Coronary artery (tissue), 2 donors: ENCODE results near the gene TYMP.

Experiments
- DNase-seq: peaks from one replicate; pipeline ENCODE4 v3.0.0-alpha.2; 2017; ENCODE audit warnings: low spot score
- H3K27ac ChIP-seq, 2 donors: fragments of 200-600 bp; sonication (generic); one replicate each; pipeline ENCODE4 v1.5.1; 2016 to 2019
- H3K4me3 ChIP-seq: fragments of 200-600 bp; sonication (generic); 2 replicates; pipeline ENCODE4 v1.5.1; 2016; ENCODE audit warnings: mild to moderate bottlenecking, moderate library complexity
- TF ChIP-seq, protein P1 (sequence below): fragments of 200-600 bp; sonication (generic); IDR thresholded peaks from one replicate; pipeline ENCODE4 v1.5.1; 2019; ENCODE audit warnings: antibody characterized with exemption

Gene TYMP

DNA sequence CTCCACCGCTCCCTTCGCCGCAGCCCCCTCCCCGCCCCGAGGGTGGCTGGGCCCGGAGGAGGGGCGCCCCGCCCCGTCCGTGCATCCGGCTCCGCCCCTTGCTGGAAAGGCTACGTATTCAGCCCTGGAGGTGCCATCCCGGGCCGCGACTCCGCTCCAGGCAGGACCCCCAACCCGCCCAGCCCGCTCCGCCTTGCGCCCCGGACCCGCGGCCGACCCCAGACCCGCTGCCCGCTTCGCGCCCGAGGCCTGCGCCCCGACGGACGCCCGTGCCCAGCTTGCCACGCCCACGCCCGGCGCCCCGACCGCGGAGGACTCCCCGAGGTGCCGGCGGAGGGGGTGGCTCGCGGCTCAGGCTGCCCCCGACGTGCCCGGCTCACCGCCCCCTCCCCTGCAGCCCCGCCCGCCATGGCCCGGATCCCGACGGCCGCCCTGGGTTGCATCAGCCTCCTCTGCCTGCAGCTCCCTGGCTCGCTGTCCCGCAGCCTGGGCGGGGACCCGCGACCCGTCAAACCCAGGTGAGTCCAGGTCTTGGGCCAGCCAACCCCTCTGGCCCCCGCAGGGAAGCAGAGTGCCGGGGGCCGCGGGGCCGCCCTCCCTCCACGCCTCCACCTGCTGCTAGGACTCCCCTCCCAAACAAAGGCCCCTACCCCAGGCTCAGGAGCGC lies 48.2 kb downstream of the TYMP start, which contains the start of gene ADM2:
Gene ADM2 (plus strand): TSS at position 104 of the 667 bp plus-strand sequence. CDS start 305 bp downstream, at position 409.
- H3K4me3 ChIP-seq = peak within 1 kb of the TSS; percentile 70
- H3K27ac ChIP-seq = no peak within 1 kb of the TSS
- DNase-seq = no peak
- TF ChIP-seq, protein P1, sequence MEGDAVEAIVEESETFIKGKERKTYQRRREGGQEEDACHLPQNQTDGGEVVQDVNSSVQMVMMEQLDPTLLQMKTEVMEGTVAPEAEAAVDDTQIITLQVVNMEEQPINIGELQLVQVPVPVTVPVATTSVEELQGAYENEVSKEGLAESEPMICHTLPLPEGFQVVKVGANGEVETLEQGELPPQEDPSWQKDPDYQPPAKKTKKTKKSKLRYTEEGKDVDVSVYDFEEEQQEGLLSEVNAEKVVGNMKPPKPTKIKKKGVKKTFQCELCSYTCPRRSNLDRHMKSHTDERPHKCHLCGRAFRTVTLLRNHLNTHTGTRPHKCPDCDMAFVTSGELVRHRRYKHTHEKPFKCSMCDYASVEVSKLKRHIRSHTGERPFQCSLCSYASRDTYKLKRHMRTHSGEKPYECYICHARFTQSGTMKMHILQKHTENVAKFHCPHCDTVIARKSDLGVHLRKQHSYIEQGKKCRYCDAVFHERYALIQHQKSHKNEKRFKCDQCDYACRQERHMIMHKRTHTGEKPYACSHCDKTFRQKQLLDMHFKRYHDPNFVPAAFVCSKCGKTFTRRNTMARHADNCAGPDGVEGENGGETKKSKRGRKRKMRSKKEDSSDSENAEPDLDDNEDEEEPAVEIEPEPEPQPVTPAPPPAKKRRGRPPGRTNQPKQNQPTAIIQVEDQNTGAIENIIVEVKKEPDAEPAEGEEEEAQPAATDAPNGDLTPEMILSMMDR = no peak

DNA sequence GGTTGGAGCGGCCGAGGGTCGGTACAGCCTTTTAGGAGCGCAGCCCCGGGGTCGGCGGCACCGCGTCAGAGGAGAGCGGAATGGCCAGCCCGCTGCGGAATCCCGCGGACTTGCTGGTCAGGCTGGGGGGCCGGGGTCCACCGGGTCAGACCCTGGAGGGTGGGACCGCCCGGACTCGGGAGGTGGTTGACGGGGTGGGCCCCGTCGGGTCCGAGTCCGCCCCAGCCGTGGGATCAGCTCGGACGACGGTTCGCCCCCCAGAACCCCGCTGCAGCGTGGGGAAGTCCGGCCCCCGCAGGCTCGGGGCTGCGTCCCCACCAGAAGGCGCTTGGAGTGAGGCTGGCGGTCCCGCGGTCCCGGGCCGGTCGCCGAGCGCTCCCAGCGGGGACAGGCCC lies 48.8 kb downstream of the TYMP start:
- no peak overlapping the region for H3K27ac ChIP-seq
- no peak for DNase-seq
- H3K4me3 ChIP-seq = peak overlapping the region; percentile 70
- TF ChIP-seq, protein P1 = no peak

DNA sequence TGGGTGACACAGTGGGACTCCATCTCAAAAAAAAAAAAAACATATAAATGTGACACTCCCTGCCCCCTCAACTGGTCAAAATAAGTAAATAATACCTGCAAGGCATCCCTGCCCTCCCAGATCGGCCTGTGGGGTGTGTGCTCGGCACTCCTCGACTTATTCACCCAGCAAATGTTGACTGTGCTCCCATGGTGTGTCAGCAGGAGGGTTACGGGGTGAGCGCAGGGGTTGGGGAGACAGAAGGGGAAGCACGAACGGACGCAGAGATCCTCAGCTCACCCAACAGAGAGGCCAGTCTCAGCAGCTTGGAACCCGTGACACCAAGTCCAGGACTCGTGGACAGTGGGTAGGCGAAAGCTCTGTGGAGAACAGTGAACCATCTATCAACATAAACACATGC lies 50.1 kb downstream of the TYMP start:
- DNase-seq = no peak
- no peak overlapping the region for H3K4me3 ChIP-seq
- H3K27ac ChIP-seq = no peak overlapping the region
- TF ChIP-seq, protein P1 = no peak

DNA sequence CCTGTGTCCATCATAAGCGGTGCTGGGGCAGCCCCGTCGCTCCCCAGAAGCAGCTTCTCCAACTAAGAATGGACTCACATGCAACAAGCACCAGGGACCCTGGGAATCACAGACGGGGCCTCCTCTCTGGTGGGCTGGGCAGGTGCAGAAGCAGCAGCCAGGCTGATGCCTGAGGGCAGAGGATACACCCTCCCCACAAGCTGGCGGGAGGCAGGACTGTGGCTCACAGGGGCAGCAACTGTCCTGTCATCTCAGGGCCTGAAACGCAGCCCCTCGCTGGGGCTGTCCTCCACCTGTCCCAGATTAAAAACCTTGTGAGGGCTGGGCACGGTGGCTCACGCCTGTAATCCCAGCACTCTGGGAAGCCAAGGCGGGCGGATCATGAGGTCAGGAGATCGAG lies 51.9 kb downstream of the TYMP start:
- H3K4me3 ChIP-seq = no peak overlapping the region
- TF ChIP-seq, protein P1 = no peak
- no peak for DNase-seq
- H3K27ac ChIP-seq = no peak overlapping the region

DNA sequence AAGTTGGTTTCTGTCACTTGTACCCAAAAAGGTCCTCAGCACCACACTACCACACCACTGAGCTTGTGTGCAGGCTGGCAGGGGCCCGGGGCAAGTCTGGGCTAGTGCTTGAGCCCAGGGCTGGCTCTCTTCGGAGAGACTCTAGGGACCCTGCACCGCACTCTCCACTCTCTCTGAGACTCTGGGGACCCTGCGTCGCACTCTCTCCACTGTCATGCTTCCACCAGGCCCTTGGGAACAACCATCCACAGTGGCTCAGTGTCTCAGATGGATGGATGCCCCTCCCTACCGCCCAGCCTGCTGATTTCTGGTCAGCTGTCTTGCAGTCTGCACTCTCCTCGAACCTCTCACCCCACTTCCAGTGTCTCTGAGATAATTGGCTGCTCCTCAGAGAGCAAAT lies 52.9 kb downstream of the TYMP start:
- TF ChIP-seq, protein P1 = no peak
- Histone ChIP-seq H3K27ac (no peak overlapping the region), H3K4me3 (no peak overlapping the region)
- DNase-seq = no peak
